HG02798 (cell line): Measurements from ENCODE around the gene CADM1.
"Not testable (repeated sequence)": the region's sequence is repeated elsewhere in the genome, so short reads cannot be mapped to it uniquely, and the experiment has no call there.

Source experiments
- ATAC-seq: cut with Tn5 transposase; IDR thresholded peaks from one replicate; pipeline ENCODE4 v1.9.1; 2021; ENCODE audit warnings: mild to moderate bottlenecking; ENCODE audit not compliant: unreplicated experiment, poor library complexity

The CADM1 gene

DNA sequence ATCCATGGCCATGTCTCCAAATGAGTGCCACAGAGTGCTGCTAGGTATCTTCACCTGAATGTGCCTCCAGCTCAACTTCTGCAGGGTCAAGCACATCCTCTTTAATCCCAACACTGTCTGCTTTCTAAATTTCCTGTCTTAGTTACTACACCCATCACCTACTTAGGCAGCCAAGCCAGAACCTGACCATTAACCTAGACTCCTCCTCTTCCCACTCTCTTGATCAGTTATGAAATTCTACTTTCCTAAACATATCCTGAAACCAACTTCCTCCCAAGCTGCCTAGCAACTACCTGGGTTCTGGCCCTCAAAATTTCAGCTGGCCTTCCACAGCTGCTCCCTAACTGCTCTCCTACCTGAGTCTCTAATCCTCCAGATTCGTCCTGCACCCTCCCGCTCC is 22.7 kb downstream of the CADM1 start:
- no peak for ATAC-seq

GRCh38 chr11:115480611-115481010 is 23.6 kb downstream of the CADM1 start:
- ATAC-seq: no peak

DNA sequence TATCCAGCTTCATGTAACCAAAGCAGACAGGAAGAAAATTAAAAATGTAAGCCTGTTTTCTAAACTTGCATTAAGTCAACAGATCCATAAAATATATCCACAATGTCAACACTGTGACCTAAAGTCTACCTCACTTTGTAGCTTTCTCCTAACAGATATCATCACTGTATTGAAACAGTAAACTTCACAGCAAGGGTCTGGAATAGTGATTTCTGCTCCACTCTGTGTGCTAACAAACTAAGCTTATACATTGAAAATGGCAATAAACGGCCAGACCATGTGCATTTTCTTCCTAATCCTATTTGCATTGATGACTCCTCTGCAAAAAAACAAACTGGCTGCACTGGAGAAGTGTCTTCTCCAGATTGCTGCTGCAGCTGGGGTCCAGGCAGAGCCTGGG is 26.8 kb downstream of the CADM1 start:
- ATAC-seq: no peak

- no peak for ATAC-seq
Observed at GRCh38 chr11:115476463-115477286, 27.5 kb downstream of the CADM1 start.

DNA sequence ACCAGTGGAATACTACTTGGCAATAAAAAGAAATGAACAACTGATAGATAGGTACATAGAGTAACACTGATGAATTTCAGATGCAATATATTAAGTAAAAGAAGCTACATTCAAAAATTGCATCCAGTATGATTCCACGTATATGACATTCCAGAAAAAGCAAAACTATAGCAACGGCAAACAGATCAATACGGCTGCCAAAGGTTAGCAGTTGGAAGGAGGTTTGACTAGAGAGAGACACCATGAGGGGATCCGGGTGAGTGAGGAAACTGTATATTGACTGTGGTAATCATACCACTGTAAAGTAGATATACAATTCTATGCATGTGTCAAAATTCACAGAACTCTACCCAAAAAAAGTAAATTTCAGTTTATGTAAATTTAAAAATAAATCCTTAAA is 28.7 kb downstream of the CADM1 start:
- no peak for ATAC-seq

DNA sequence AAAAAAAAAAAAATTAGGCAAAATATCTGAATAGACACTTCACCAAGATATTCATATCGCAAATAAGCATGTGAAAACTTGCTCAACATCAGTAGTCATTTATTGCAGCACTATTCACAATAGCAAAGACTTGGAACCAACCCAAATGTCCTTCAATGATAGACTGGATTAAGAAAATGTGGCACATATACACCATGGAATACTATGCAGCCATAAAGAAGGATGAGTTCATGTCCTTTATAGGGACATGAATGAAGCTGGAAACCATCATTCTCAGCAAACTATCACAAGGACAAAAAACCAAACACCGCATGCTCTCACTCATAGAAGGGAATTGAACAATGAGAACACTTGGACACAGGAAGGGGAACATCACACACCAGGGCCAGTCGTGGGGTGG is 29.9 kb downstream of the CADM1 start:
- not testable (repeated sequence) for ATAC-seq

- ATAC-seq: no peak
Observed at GRCh38 chr11:115473167-115473566, 31.0 kb downstream of the CADM1 start.

DNA sequence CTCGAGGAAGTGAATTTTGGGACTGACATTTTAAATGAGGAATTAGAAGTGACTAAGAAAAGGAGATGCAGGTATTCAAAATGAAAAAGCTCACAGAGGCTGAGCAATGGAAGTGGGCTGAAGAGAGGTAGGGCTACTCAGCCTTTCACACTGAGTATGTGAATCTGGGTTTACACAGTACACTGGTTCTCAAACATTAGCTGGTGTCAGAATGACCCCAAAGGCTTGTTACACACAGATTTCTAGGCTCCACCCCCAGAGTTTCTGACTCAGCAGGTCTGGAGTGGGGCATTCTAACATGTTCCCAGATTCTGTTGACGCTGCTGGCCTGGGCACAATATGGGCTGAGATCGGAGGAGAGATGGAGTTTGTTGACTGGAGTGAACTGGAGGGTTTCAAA is 32.8 kb downstream of the CADM1 start:
- no peak for ATAC-seq

DNA sequence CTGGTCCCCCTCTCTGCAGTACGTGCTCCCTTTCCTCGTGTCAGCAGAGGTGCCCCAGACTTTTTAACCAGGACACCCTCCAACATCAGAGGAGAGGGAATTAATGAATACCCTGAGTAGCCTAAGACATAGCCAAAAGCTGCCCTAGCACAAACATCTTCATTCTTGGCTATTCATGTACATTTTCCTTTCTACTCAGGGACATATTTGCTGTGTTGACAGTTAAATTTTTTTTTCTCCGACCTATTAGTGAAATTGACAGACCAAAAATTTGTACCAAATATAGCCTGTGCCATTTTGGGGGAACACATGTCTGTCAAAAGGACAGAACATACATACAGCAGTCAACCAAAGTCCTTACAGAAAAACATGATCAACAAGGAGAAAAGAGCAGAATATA is 33.3 kb downstream of the CADM1 start:
- ATAC-seq: no peak

GRCh38 chr11:115469361-115469760 is 34.9 kb downstream of the CADM1 start:
- ATAC-seq: no peak

DNA sequence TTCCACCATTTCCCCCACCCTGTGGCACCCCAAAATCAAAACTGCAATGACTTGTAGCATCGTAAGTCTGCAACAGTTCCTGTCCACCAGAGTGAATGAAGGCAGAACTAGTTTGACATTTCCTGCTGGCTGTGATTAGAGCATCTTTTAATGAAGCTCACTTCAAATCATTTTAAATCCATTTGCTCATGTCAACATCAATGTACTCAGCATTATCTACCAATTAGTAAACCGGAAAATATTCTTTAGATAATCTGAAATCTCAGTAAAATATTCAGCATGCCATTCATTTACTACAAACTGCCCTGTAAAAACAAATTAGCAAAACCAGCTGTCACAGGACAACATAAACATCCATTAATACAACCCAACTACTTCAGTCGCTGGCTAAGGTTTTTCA is 38.1 kb downstream of the CADM1 start:
- ATAC-seq: no peak

DNA sequence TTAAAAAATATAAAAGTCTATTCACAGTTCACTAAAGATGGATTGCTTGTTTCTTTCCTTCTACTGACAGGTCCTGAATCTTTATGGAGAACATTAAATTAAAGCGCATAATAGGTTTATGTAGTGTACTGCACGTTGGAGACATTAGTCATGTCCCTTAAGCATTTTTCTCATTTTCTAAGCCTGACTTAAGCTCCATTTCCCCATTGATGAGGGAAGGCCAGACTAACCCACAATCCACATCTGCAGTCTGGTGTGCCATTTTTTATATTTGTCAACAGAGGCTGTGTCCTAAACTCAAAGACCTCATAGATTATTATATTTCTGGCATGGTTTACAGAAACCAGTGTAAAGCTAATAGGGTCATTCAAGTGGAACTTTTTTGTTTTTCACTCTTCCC is 39.9 kb downstream of the CADM1 start:
- ATAC-seq: no peak

- no peak for ATAC-seq
Observed at GRCh38 chr11:115463606-115464005, 40.6 kb downstream of the CADM1 start.

- no peak for ATAC-seq
Observed at GRCh38 chr11:115462757-115463156, 41.5 kb downstream of the CADM1 start.

DNA sequence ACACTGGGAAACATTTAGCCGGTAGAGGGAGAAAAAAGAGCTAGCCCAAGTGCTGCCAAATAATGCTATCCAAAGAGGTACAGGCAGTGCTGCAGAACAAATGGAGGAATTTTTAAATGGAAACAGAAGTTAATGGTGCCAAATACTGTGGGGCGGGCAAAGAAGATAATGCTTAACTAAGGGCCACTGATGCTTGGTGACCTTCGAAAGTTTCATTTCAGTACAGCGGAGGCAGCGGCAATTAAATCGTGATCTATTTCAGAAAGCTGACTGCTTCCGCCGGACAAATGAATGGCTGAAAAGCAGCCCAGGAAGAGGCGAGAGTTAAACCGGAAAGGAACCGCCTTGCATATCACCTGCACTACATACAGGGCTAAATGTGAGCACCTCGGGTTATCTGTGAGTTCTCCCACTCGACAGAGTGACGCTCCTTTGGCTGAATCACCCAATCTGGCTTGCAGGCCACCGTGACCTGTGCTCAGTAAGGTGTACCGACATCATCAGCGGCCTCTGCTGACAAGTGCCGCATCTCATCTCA is 42.1 kb downstream of the CADM1 start:
- no peak for ATAC-seq

DNA sequence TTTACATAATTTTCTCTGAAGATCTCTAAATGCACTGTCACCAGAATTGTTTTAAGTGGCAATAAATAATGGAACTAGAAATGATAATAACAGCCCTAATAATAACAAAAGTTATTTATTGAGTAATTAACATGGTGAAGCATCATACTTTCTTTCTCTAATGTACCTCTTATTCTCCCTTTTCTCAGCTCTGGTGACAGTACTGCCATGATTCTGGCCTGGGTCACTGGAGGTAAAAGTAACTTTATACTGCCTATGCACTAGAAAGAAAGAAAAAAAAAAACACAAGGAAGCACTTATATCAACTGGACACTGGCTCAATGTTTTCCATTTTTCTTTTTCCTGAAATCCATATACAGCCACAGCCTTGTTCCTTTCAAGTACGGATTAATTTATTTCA is 43.7 kb downstream of the CADM1 start:
- no peak for ATAC-seq

DNA sequence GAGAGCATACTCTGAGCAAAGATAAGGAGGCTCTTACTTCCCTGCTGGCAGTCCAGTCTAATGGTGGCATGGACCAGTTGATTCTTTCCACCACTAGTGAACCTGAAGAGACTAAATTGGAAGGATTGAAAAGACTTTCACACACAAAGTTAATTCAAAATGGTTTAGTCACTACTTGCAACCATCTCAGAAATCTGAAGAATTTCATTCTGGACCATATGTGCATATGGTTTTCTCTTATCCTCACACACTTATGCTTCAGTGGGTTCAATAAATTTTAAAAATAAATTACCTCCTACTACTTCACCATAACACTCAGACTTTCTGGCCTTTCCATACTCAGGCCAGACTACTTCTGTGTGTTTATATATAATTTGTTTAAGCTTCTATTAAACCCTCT is 44.7 kb downstream of the CADM1 start:
- ATAC-seq: no peak

- no peak for ATAC-seq
Observed at GRCh38 chr11:115458877-115459276, 45.3 kb downstream of the CADM1 start.

GRCh38 chr11:115456019-115456418 is 48.2 kb downstream of the CADM1 start:
- ATAC-seq: no peak

DNA sequence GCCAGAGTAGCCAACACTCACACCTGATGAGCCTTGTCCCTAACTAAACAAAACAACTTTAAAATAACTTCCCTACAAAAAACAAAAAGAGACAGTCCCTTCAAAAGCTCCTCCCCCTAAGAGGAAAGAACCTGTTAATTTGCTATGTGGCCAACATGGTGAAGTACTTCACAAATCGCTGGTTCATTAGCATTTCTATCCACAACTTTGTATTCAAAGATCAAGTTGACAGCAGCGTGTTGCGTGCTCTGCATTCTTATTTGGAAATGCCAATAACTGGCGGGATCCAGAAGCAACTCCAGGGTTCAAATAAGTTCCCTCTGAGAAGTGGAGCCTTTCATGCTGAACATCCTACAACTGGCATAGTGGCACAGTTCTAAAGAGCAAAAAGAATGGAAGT is 48.6 kb downstream of the CADM1 start:
- ATAC-seq: no peak

- no peak for ATAC-seq
Observed at GRCh38 chr11:115454525-115454924, 49.7 kb downstream of the CADM1 start.
